ENCODE data around the gene NIPAL3. TPM values are rescaled to one million over a fixed set of nuclear protein-coding genes. Genes with fewer than 3 reads are reported as not detected.

NIPAL3 gene
- total RNA-seq, 1 donor from 2014 or later: 73.9 TPM

- H3K4me1 ChIP-seq: peaks cover 0 to 3% of the 10 kb centered on the region in 2 donors
- H3K27ac ChIP-seq: no peak overlapping the region
- H3K36me3 ChIP-seq: no peaks in the 10 kb centered on the region
- no peaks in the 10 kb centered on the region for H3K27me3 ChIP-seq
- no peaks in the 10 kb centered on the region for H3K9me3 ChIP-seq
- TF ChIP-seq CTCF (IDR thresholded peaks at IDR 0.05): no peak
- intact Hi-C loops (cut with DNase I): loop anchor here (5.0 kb wide), 2 partner anchors 83 to 453 kb away; partner anchors contain the start of gene NIPAL3
- H3K4me3 ChIP-seq: no peak overlapping the region
- DNase-seq (ENCODE audit: low spot score in 2 of 2): no peak
These were observed 84.9 kb downstream of the NIPAL3 start for GRCh38 chr1:24500448-24501048.

GRCh38 chr1:24501371-24502064 is 85.9 kb downstream of the NIPAL3 start:
- DNase-seq (ENCODE audit: low spot score in 2 of 2): no peak
- Histone ChIP-seq H3K4me3 (peak overlapping the region; percentile 69 to 87), H3K36me3 (no peaks in the 10 kb centered on the region), H3K27ac (peak overlapping the region in 1 of 2 donors; percentile 52), H3K27me3 (no peaks in the 10 kb centered on the region), H3K9me3 (no peaks in the 10 kb centered on the region), H3K4me1 (peaks cover 0 to 3% of the 10 kb centered on the region in 2 donors)
- TF ChIP-seq CTCF (IDR thresholded peaks at IDR 0.05): no peak
- intact Hi-C loops (cut with DNase I): loop anchor here (5.0 kb wide), 2 partner anchors 84 to 454 kb away; partner anchors contain the start of gene NIPAL3

GRCh38 chr1:24502065-24502708 is 86.6 kb downstream of the NIPAL3 start:
- Histone ChIP-seq H3K27me3 (no peaks in the 10 kb centered on the region), H3K4me1 (peaks cover 0 to 3% of the 10 kb centered on the region in 2 donors), H3K4me3 (peak overlapping the region; percentile 69 to 87), H3K9me3 (no peaks in the 10 kb centered on the region), H3K27ac (peak overlapping the region in 1 of 2 donors; percentile 52), H3K36me3 (no peaks in the 10 kb centered on the region)
- intact Hi-C loops (cut with DNase I): loop anchor here (5.0 kb wide), 2 partner anchors 85 to 455 kb away; partner anchors contain the start of gene NIPAL3
- TF ChIP-seq CTCF (IDR thresholded peaks at IDR 0.05): no peak
- DNase-seq (ENCODE audit: low spot score in 2 of 2): peak; percentile 42 to 77

GRCh38 chr1:24502709-24503058 is 87.1 kb downstream of the NIPAL3 start, which contains the start of gene RCAN3:
Gene RCAN3, plus strand, starts transcription at chr1:24502836. Its CDS starts 11,537 bp downstream, at chr1:24514373.
- H3K27me3 ChIP-seq: no peaks in the 10 kb centered on the region
- H3K36me3 ChIP-seq: no peaks in the 10 kb centered on the region
- intact Hi-C loops (cut with DNase I): loop anchor here (5.0 kb wide), 2 partner anchors 85 to 455 kb away; partner anchors contain the start of gene NIPAL3
- peaks cover 0 to 3% of the 10 kb centered on the region in 2 donors for H3K4me1 ChIP-seq
- peak; percentile 26 to 75 for DNase-seq (ENCODE audit: low spot score in 2 of 2)
- H3K27ac ChIP-seq: peak within 1 kb of the TSS in 1 of 2 donors; percentile 52
- H3K4me3 ChIP-seq: peak within 1 kb of the TSS; percentile 69 to 87
- no peak for TF ChIP-seq CTCF (IDR thresholded peaks at IDR 0.05)
- no peaks in the 10 kb centered on the region for H3K9me3 ChIP-seq

- Histone ChIP-seq H3K9me3 (no peaks in the 10 kb centered on the region), H3K27me3 (no peaks in the 10 kb centered on the region), H3K36me3 (no peaks in the 10 kb centered on the region), H3K4me3 (peak overlapping the region; percentile 69 to 87), H3K4me1 (peaks cover 0 to 3% of the 10 kb centered on the region in 2 donors), H3K27ac (peak overlapping the region in 1 of 2 donors; percentile 52)
- TF ChIP-seq CTCF (IDR thresholded peaks at IDR 0.05): no peak
- intact Hi-C loops (cut with DNase I): loop anchor here (5.0 kb wide), 2 partner anchors 86 to 456 kb away; partner anchors contain the start of gene NIPAL3
- DNase-seq (ENCODE audit: low spot score in 2 of 2): no peak
These were observed 87.6 kb downstream of the NIPAL3 start for GRCh38 chr1:24503059-24503751.

Data from ascending aorta (tissue), 2 donors.